Lower leg skin (tissue), 3 donors: ENCODE results near the gene RRP15.

ENCODE experiments used
- POLR2A ChIP-seq, 2 donors: fragments of 450-650 bp; IDR thresholded peaks; one replicate each; pipeline ENCODE4 v1.6.1; 2016 to 2017; ENCODE audit warnings: antibody characterized with exemption in 2 of 2, mild to moderate bottlenecking in 1 of 2, moderate library complexity in 1 of 2
- TF ChIP-seq, protein P1 (sequence below), 3 donors: fragments of 450-650 bp; IDR thresholded peaks; one replicate each; pipeline ENCODE4 v1.5.1; 2016; ENCODE audit warnings: antibody characterized with exemption in 3 of 3, mild to moderate bottlenecking in 3 of 3, moderate library complexity in 2 of 3

DNA sequence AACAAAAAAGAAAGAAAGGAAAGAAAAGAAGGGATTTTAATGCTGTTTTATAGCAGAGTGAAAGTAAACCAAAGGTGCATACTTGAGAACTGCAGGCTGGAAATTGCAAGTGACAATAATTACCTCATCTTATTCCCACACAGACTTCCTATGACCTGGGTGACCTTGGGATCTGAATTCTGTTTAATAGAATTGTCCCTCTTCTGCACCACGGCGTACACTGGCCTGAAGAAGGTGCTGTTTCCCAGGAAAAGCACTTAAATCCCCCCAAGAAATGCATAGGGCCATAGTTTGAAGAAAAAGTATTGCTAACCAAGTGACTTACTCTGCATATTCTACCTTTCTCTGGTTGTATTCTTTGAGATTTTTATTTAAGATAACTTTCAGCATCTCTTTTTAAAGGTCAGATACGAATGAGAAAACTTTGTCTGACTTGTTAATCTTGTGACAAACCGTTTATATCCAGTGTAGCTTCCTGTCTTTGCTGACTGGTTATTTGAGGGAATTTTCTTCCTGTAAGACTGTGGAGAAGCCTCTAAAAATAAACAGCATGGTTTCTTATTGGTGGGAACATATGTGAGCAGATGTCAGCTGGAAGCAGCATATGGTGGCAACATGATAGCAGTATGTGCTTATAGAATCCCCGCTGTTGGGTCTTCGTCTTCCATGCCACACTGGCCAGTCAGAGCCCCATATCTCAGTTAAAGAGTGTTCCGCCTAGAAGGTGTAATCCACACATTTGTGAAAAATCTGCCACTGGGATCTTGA lies 76.4 kb downstream of the RRP15 start:
- TF ChIP-seq, protein P1, sequence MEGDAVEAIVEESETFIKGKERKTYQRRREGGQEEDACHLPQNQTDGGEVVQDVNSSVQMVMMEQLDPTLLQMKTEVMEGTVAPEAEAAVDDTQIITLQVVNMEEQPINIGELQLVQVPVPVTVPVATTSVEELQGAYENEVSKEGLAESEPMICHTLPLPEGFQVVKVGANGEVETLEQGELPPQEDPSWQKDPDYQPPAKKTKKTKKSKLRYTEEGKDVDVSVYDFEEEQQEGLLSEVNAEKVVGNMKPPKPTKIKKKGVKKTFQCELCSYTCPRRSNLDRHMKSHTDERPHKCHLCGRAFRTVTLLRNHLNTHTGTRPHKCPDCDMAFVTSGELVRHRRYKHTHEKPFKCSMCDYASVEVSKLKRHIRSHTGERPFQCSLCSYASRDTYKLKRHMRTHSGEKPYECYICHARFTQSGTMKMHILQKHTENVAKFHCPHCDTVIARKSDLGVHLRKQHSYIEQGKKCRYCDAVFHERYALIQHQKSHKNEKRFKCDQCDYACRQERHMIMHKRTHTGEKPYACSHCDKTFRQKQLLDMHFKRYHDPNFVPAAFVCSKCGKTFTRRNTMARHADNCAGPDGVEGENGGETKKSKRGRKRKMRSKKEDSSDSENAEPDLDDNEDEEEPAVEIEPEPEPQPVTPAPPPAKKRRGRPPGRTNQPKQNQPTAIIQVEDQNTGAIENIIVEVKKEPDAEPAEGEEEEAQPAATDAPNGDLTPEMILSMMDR (IDR thresholded peaks at IDR 0.05), result no peak
- no peak for TF ChIP-seq POLR2A (IDR thresholded peaks at IDR 0.05)
